HG03135 (cell line): ENCODE results near the gene STARD8.
"Not testable (repeated sequence)": the region's sequence is repeated elsewhere in the genome, so short reads cannot be mapped to it uniquely, and the experiment has no call there.

Experiments
- ATAC-seq: cut with Tn5 transposase; IDR thresholded peaks from one replicate; pipeline ENCODE4 v1.9.1; 2021; ENCODE audit warnings: mild to moderate bottlenecking, moderate library complexity; ENCODE audit not compliant: unreplicated experiment

The STARD8 gene

DNA sequence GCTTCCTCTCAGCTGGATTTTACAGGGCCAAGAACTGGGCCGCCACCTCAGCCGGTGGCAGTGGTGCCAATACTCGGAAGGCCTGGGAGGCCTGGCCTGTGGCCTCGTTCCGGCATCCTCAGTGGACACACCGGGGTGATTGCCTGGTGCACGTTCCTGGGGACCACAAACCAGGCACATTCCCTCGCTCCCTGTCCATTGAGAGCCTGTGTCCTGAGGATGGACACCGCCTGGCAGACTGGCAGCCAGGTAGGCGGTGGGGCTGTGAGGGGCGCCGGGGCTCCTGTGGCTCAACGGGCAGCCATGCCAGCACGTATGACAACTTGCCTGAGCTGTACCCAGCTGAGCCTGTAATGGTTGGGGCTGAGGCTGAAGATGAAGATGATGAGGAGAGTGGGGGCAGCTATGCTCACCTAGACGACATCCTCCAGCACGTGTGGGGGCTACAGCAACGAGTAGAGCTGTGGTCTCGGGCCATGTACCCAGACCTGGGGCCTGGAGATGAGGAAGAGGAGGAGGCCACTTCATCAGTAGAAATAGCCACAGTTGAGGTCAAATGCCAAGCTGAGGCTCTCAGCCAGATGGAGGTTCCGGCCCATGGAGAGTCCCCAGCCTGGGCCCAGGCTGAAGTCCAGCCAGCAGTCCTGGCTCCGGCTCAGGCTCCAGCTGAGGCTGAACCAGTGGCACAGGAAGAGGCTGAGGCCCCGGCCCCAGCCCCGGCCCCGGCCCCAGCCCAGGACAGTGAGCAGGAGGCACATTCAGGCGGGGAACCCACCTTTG, 70.4 kb downstream of the STARD8 start:
- ATAC-seq = no peak

DNA sequence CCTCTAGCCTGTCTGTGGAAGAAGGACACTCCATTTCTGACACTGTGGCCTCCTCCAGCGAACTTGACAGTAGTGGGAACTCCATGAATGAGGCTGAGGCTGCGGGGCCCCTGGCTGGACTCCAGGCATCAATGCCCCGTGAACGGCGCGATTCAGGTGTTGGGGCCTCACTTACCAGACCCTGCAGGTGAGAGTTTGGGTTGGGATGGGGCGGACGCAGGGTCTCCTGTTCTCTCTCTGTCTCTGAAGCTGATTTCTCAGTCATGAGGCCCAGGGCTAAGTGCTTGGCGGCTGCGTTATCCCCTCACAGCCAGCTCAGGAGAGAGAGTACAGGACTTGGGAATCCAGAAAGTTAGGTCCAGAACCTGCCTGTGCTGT, 71.0 kb downstream of the STARD8 start:
- ATAC-seq = no peak

DNA sequence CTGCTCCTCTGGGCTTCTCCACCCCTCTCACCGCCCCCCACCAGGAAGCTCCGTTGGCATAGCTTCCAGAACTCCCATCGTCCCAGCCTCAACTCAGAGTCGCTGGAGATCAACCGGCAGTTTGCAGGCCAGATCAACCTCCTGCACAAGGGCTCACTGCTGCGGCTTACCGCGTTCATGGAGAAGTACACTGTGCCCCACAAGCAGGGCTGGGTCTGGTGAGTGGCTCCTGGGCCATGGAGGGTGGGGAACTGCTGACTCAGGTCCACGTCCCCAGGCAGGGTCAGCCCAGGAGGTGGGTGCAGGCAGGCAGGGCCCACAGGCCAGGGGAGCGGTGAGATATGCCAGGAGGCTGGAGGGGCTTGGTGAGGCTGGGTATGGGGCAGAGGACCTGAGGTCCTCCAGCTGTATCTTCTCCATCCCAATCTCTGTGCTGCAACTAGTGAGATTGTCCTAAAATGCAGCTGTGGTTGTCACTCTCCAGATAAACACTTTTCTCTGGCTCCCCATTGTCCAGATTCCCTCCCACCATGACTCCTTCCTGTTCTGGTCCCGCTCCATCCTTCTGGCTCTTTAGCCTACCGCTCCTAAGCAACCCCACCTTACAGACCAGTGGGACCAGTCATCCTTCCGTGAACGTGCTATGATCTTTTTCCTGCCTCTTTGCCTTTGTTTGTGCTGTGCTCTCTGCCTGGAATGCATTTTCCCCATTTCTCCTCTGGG, 71.9 kb downstream of the STARD8 start:
- ATAC-seq = no peak

DNA sequence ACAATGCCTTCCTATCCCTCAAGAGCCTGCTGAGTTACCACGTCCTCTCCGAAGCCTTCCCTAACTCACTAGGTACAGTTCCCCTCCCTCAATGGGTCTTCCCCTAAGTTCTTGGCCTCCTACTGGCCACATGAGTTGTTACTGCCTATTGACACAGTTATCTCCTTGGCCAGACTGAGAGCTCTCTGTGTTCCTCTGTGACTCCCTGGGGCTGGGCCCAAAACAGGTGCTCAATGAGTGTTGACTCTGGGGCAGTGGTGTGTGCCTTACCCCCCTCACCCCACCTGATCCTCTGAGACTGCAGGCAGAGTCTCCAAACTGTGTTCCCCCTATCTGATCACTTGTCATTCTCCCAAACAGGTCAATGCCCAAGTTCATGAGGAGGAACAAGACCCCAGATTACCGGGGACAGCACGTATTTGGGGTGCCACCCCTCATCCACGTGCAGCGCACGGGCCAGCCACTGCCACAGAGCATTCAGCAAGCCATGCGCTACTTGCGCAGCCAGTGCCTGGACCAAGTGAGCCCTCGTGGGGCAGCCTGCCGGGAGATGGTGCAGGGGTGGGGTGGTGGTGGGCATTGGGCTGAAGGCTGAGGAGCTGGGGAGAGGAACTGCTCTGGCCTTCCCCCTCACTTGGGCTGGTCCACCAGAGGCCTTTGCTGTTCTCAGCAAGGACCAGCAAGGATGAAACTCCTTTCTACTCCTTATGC, 72.6 kb downstream of the STARD8 start:
- ATAC-seq = no peak

DNA sequence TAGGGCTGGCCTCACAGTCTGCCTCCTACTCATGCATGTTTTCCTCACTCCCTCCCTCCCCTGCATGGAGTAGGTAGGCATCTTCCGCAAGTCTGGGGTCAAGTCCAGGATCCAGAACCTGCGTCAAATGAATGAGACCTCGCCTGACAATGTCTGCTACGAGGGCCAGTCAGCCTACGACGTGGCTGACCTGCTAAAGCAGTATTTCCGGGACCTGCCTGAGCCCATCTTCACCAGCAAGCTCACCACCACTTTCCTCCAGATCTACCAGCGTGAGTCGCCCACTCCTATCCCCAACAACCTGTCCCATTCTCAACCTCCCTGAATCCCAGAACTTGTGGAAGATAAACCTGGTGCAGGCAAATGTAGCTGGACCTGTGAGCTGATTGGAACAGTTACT, 73.4 kb downstream of the STARD8 start:
- ATAC-seq = no peak

DNA sequence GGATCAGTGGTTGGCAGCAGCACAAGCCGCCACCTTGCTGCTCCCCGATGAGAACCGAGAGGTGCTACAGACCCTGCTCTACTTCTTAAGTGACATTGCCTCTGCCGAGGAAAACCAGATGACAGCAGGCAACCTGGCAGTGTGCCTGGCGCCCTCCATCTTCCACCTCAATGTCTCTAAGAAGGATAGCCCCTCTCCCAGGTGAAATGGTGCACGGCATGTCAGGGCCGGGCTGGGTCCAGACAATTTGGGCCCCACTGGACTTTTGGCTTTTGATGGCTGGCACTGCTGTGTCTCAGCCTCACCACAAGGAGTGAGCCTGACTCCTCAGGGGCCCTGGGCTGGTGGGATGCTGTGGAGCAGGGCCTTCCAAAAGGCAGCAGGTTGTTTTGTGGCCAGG, 74.1 kb downstream of the STARD8 start:
- no peak for ATAC-seq

DNA sequence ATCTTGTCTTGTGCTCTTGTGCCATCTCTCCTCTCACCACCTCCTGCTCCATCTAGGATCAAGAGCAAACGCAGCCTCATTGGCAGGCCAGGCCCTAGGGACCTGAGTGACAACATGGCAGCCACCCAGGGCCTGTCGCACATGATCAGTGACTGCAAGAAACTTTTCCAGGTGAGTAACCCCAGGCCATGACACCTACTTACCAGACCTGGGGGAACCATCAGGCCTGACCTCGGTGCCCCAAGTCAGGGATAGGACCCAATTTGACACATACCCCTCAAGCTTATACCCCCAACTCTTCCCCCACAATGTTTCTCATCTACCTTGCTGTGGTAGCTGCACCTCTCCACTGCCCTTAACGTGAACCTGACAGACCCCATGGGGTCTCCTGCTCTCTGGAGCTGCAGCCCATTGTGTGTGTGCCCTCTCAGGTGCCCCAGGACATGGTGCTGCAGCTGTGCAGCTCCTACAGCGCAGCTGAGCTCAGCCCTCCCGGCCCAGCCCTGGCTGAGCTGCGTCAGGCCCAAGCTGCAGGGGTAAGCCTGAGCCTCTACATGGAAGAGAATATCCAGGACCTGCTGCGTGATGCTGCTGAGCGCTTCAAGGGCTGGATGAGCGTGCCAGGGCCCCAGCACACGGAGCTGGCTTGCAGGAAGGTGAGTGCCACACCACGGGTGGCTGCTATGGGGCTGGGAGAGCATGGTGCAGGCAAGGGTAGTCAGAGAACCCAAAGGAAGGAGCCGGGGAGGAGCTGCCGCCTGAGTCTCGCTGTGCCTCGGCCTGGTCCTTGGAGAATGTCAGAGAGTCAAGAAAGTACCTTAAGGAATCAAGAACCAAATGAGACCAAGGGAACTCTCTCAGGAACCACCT, 74.8 kb downstream of the STARD8 start:
- no peak for ATAC-seq

DNA sequence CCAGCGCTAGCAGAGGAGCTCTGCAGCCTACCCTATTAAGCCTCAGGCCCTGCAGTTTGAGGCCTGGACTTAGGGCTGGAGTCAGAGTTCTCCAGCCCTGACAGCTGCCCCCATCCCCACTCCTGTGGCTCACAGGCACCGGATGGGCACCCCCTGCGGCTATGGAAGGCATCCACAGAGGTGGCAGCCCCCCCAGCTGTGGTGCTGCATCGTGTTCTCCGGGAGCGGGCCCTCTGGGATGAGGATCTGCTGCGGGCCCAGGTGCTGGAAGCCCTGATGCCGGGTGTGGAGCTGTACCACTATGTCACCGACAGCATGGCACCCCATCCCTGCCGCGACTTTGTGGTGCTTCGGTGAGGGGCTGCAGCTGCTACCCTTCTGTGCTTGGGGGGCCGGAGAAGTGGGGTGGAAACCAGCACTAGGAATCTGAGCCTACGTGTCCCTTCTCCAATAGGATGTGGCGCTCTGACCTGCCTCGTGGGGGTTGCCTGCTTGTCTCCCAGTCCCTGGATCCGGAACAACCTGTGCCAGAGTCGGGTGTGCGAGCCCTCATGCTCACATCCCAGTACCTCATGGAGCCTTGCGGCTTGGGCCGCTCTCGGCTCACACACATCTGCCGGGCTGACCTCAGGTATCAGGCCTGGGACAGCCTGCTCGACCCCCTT, 76.2 kb downstream of the STARD8 start:
- no peak for ATAC-seq

DNA sequence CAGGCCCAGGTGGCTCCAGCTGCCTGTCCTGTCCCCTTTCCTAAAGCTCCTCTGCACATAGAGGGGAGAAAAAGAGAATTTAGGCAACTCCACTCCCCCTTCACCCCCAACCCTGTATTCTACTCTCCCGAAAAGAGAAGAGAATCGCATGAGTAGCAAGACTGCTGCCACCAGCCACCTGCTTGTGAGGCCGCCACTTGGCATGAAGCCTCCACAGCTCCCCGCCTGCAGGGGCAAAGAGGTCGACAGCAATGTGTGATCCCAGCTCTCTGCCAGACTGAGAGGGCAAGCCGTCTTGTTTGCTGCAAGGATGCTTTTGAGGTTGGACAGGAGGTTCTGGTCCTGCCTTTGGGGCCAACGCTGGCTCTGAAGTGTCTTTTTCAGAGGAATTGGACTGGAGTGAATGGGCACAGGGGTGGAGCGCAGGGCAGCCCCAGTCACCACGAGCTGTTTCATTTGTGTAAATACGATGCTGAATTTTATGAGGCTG, 77.1 kb downstream of the STARD8 start:
- no peak for ATAC-seq

DNA sequence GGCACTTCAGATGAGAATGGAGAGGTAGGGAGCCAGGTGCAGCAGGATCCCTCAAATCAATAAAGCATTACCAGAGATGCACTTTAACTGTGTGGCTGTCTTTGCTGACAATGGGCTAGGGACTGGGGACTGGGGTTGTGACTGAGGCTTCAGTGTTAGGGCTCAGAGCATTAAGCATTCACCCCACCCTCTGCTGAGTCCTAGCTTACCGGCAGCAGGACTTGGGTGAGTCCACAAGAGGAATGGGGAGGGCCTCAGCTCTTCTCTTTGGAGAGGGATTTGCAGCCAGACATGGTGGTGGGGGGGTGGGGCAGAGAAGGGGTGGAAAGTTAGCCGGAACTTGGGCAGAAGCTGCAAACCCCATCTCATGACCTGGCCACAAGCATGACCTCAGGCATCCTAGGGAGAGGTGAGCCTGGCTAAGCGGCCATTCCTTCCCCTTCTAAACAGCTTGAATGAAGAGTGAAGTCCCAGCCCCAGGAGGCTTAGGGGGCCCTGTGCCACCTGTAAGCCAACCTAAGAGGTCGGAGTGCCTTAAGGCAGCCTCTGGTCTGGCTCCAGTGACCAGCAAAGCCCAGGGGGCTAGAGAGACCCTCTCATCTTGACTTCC, 78.4 kb downstream of the STARD8 start:
- ATAC-seq = no peak

DNA sequence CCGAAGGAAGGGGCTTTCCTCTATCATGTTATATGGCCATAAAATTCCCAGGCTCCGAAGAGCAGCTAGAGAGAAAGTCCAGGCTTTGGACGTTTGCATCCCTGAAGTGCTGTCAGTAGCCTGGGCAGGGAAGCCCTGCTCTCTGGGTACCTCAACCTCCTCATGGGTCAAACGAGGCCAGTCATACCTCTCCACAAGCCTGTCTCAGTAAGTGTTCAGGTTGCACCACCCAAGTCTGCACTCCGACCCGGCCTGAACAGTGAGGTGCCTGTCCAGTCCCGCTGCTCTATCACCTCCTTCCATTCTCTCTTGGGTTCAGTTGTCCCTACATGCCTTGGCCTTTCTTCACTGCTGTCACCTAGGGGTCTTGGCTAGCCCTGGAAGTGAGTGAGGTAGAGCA, 78.9 kb downstream of the STARD8 start:
- ATAC-seq = no peak

DNA sequence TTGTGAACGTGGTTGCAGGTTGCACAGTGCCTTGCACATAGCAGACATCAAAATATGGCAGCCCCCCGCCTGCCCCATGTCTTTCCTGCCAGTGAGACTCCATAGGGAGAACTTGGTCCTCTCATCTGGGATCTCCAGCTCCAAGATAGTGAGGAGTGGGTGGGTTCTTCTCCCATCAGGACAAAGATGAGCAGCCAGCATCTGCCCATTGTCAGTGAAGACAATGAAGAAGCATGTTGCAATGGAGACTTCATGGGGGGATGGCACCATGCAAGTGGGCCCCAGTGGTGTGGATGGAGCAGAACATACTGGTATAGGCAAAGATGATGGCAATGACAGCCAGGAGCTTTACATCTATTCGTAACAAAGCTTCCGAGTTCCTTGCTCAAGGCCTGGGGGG, 80.2 kb downstream of the STARD8 start:
- no peak for ATAC-seq

DNA sequence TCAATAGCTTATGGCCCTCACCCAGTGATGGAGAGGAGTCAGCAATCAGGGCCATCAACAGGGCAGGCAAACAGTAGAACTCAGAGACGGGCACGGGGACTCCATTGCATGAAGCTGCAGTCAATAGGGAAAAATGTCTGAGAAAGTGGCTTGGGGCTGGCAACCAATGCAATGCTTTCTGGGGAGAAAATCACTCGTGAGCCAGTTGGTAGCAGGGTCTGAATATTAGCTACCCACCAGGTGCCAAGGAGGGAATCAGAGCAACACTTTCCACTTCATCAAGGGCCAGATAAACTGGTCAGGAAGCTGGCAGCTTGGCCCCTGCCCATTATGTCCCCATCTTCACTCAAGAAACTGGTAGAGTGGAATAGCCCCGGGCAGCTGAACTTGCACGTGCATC, 80.7 kb downstream of the STARD8 start:
- no peak for ATAC-seq

DNA sequence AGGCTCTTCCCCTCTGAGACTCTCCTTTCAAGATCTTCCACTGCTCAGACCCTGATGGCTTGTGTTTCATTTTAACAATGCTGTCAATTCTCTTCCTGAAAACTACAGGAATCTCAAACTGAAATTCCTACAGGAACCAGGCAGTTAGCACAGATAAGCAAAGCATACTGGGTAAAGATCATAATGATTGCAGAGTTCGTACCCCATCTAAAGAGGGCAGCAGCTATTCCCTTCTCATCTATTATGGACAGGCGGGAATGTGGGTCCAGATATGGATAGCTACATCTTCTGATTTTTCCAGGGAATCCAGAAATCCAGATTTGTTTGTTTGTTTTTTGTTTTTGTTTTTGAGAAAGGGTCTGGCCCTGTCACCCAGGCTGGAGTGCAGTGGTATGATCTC, 83.8 kb downstream of the STARD8 start:
- no peak for ATAC-seq

DNA sequence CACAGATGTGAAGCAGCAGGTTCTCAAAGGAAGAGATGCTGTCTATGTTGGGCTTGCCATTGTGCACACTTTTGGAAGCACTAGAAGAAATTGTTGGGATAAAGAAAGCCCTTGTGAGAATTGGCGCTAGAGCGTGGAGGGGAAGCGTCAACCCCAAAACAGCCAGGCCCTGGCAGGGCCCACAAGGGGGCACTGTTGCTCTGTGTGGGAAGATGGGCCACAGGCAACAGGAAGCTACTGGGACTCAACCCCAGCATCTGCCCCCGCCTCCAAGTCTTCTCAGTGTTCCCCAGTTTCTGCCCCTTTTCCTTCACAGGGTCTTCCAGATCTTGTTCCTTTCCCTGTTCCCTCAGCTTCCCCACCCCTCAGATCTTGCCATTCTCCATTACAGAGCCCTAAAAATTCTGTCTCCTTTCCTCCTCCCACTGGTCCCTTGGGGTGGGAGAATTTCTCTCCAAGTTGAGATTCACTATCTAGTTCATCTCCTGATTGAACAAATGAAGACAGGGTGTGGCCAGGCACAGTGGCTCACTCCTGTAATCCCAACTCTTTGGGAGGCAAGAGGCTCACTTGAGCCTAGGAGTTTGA, 85.5 kb downstream of the STARD8 start:
- ATAC-seq = peak; percentile 79

DNA sequence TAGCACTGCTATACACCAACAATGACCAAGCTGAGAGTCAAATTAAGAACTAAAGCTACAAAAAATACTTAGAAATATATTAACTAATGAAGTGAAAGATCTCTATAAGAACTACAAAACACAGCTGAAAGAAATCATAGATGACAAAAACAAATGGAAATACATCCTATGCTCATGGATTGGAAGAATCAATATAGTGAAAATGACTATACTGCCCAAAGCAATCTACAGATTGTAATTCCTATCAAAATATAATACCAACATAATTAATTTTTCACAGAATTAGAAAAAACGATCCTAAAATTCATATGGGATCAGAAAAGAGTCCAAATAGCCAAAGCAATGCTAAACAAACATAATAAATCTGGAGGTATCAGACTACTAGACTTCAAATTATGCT, 87.8 kb downstream of the STARD8 start:
- no peak for ATAC-seq

DNA sequence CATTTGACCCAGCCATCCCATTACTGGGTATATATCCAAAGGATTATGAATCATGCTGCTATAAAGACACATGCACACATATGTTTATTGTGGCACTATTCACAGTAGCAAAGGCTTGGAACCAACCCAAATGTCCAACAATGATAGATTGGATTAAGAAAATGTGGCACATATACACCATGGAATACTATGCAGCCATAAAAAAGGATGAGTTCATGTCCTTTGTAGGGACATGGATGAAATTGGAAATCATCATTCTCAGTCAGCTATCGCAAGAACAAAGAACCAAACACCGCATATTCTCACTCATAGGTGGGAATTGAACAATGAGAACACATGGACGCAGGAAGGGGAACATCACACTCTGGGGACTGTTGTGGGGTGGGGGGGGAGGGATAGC, 94.4 kb downstream of the STARD8 start:
- ATAC-seq = not testable (repeated sequence)

DNA sequence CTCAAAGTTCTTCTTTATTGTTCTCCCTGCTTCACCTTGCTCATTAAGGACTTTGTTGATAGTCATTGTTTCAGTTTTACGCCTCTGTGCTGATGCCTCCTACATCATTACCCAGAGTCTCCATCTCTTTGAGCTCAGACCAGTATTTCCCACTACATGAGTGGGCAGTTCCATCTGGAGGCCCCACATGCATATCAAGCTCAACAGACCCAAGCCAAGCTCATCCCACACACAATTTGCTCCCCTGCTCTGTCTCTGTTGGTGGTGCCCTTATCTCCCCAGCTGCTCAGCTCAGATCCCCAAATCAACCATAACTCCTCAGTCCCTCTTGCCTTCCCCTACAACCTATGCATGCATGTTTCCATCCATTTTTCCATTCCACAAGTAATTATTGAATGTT, 96.3 kb downstream of the STARD8 start:
- no peak for ATAC-seq

DNA sequence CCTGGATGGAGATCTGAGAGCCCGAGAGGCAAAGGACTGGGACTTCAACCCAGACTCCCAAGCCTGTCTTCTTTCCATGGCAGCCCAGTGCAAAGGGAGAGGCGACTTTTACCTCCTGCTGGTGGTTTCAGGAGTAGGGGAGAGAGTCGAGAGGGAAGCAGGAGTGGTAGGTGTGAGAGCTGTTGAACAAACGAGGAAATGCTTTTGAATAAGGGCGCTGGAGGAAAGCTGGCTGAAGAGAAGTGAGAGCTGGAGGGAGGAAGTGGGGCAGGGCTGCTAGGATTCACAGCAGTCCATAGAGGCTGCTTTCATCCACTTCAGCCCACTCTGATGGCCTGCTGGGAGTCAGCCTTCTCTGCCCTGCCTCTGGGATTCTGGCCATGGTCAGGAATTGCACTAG, 99.5 kb downstream of the STARD8 start:
- ATAC-seq = no peak

DNA sequence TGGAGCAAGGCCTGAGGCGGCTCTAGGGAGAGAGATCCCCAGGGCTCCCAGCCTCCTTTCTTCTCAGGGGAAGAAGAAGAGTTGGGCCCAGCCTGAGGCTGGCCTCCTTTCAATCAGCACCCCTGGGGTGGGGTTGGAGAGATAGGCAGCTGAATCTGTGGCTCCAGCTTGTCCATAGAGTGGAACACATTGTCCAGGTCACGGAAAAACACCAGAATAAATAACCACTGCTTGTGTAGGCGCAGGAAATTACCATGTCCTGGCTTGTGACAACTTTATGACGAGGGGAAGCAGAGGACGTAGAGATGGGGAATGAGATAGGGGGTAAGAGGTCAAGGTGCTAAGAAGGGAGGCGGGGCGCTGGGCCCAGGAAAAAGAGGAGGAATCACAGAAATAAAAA, 100.6 kb downstream of the STARD8 start:
- ATAC-seq = no peak
